GM12801 (cell line): ENCODE data around the gene AHDC1.

Experiments used
- CTCF ChIP-seq: IDR thresholded peaks from one replicate; pipeline ENCODE4 v1.5.1; 2011; ENCODE audit warnings: control low read depth; ENCODE audit not compliant: insufficient read length; ENCODE audit errors: extremely low read depth

The AHDC1 gene

DNA sequence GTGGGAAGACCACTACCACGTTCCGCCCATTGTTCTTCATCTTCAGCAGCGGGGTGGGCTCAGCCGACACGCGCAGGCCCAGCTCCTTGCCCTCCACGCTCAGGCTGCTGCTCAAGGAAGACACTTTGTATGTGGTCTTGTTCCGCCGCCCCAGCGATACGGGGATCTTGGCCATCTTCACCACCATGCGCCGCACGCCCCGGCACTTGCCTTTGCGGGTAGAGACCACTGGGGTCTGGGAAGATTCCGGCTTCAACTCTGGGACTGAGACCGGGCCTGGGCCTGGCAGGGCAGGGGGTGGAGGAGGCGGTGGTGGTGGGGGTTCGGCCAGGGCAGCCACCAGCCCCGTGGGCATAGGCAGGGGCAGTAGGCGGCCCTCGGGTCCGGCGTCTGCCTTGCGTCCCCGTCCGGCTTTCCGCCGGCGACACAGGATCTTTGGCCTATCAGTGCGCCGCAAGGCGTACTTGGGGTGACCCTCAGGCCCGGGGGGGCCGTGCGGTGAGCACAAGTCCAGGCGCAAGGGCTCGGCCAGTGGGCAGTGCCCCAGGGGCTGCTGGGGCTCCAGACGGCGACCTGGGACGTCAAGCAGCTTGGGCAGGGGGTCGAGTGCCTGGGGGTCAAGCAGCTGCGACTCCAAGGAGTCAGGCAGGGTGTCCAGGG lies 53.3 kb downstream of the AHDC1 start:
- no peak for TF ChIP-seq CTCF

DNA sequence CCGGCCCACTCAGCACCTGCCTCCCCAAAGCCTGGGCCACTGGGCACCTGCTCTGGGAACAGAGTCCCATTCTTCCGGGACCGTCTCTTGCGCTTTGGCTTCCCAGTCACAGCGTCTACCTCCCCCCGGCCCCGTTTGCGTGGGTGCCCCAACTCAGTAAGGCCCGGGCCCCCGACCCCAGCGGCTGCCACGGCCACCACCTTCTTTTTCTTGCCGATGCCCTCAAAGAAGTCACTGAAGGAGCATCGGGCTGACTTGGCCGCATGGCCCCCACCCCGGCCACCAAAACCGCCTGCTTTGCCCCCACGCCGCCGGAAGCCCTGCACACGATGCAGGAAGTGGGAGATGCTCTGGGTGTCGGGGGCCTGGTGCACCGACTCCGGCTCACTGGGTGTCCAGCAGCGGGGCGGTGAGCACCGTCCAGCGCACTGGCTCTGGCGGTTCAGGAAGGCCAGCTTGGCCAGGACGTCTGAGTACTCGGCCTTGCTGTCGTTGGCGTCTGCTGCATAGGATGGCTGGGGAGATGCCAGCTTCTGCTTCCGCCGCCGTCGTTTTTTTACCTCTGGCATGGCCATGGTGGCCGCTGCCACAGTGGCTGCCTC lies 54.0 kb downstream of the AHDC1 start:
- no peak for TF ChIP-seq CTCF

GRCh38 chr1:27548858-27549719 lies 54.9 kb downstream of the AHDC1 start:
- TF ChIP-seq CTCF, result no peak

DNA sequence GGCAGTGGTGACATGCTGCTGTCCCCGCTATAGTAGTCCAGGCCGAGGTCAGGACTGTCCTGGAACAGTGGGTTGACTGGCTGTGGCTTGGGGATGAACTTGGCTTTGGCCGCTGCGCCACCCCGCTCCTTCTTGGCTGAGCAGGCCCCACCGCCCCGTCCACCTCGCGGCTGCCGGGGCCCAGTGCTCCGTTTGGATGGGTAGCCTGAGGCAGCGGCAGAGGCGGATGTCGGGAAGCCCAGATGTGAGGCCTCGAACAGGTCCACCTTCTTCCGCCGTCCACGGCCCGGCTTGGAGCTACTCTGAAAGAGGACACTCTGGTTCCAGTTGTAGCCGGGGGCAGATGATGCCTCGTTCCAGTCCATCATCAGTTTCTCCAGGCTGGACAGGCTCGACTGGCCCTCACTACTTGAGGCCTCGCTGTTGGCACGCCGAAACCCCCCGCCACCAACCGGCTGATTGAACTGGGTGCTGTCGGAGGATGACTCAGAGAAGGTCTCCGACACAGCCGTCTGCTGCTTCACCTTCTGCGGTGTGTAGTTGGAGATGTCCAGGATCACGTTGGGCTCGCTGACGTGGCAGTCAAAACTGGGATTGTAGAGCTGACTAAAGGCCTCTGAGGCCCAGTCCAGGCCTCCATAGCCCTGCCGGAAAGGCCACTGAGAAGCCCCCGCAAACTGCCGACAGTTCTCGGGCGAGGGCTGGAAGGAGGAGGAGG lies 55.6 kb downstream of the AHDC1 start:
- no peak for TF ChIP-seq CTCF

- no peak for TF ChIP-seq CTCF
Measured at GRCh38 chr1:27547220-27548116, 56.5 kb downstream of the AHDC1 start.

DNA sequence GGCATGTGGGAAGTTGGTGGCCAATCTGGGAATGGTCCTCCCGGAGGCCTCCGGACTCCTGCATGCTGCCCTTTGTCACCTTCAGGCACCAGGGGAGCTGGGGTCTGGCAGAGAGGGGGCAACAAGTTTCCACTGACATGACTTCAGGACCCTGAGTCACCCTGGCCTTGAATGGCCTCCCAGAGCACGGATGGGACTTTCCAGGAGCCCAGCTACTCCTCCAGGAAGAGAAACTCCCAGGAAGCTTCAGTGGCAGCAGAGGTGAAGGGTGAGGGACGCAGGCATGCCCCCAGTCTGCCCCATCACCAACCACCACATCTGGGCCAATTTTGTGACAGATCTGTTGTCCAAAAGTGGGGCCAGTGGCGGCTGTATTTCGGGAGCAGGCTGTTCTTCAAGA lies 58.1 kb downstream of the AHDC1 start:
- no peak for TF ChIP-seq CTCF
